Prostate gland (tissue), 2 donors: ENCODE measurements around the gene LDB3. TPM values are rescaled to one million over a fixed set of nuclear protein-coding genes. Genes with fewer than 3 reads are reported as not detected.

Experiments
- DNase-seq: peaks from one replicate; pipeline ENCODE4 v3.0.0-alpha.2; 2019; ENCODE audit warnings: low spot score
- H3K27ac ChIP-seq, 2 donors: fragments of 200-600 bp; sonication (generic); 2 replicates each; pipeline ENCODE4 v1.5.1; 2017 to 2019
- H3K27me3 ChIP-seq: fragments of 200-600 bp; sonication (generic); replicated peaks from 2 replicates; pipeline ENCODE4 v1.5.1; 2019; ENCODE audit not compliant: insufficient read depth
- H3K36me3 ChIP-seq, 2 donors: fragments of 200-600 bp; sonication (generic); 1 replicate in 1 of 2; 2 replicates in 1 of 2; pipeline versions ENCODE4 v1.5.1 to v1.8.1; 2017 to 2019
- H3K4me1 ChIP-seq: fragments of 200-600 bp; sonication (generic); replicated peaks from 2 replicates; pipeline ENCODE4 v1.5.1; 2019
- H3K4me3 ChIP-seq, 2 donors: fragments of 200-600 bp; sonication (generic); 2 replicates each; pipeline ENCODE4 v1.5.1; 2017 to 2019
- H3K9me3 ChIP-seq: fragments of 200-600 bp; sonication (generic); 2 replicates; pipeline ENCODE4 v1.5.1; 2017
- POLR2A ChIP-seq: fragments of 450-650 bp; IDR thresholded peaks from one replicate; pipeline ENCODE4 v1.6.1; 2016; ENCODE audit warnings: antibody characterized with exemption, mild to moderate bottlenecking
- POLR2AphosphoS5 ChIP-seq: sonication (generic); formaldehyde crosslinking; IDR thresholded peaks from one replicate; pipeline ENCODE4 v1.6.1; 2017; ENCODE audit warnings: antibody characterized with exemption
- WGBS: methylation state at CpG from one replicate; pipeline ENCODE4 v1.1.5; 2018; 5-methylcytosine and 5-hydroxymethylcytosine counted together
- intact Hi-C: fragments of 100-400 bp; cut with DNase I; formaldehyde crosslinking; loops from one replicate; pipeline ENCODE4 v1.14.2; 2022
- total RNA-seq, 2 donors: library from RNA; depleted of rRNA; stranded (reverse); fragments of >200 nt; gene quantifications; one replicate each; pipeline ENCODE4 v1.1.0, GENCODE V29; 2016
- TF ChIP-seq, protein P1 (sequence below), 4 experiments: fragments of 200-600 bp in 2 of 4; fragments of 450-650 bp in 2 of 4; sonication (generic) in 2 of 4; IDR thresholded peaks; 1 replicate in 3 of 4; 2 replicates in 1 of 4; pipeline ENCODE4 v1.5.1; 2016 to 2019; ENCODE audit warnings: antibody characterized with exemption in 4 of 4, mild to moderate bottlenecking in 2 of 4, moderate library complexity in 2 of 4

Gene LDB3
- total RNA-seq, 2 donors from 2014 or later = 10.8 to 13.0 TPM

DNA sequence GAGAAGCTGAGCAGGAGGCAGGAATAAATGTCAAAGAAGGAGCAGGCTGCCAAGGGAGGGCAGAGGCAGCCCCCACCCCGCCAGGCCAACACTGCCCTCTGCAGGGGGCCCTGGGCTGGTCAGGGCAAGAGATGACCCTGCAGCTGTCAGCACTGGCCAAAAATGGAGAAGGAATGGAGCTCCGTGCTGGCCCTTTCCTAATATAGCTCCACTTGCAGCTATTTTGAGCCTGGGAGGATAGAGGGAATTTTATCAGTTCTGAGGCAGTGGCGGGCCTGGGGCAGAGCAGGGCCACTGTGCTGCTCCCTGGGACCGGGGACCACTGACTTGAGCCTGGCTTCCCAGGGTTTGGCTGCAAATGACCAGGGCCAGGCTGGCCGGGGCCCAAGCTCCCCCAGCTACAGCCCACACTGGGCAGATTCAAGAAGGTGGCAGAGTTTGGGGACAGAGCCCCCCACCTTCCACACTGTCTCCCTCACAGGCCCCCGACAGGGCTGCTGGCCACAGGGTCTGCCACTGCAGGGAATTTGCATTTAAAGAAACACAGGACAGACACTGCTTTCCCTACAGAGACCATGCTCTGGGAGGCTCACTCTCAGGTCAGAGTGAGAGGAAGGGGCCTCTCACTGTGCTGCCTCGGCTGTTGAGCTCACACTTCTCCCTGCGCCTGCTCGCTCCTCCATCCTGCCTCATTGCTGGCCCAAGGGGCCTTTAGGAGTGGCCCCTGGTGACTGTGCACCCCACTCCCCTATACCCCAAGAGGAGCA, 16.2 kb downstream of the LDB3 start:
- H3K27ac ChIP-seq = peak overlapping the region; percentile 64 to 67
- WGBS = 66% methylated on average over 7 of the region's 9 CpGs
- no peak overlapping the region for H3K4me3 ChIP-seq
- intact Hi-C loops = loop anchor here (5.0 to 10.0 kb wide), 2 partner anchors 213 to 410 kb away; partner anchors contain the start of genes GLUD1 and SHLD2
- no peaks in the 10 kb centered on the region for H3K36me3 ChIP-seq
- H3K9me3 ChIP-seq = no peaks in the 10 kb centered on the region
- no peaks in the 10 kb centered on the region for H3K27me3 ChIP-seq
- DNase-seq = no peak
- H3K4me1 ChIP-seq = no peaks in the 10 kb centered on the region
- TF ChIP-seq, protein P1, sequence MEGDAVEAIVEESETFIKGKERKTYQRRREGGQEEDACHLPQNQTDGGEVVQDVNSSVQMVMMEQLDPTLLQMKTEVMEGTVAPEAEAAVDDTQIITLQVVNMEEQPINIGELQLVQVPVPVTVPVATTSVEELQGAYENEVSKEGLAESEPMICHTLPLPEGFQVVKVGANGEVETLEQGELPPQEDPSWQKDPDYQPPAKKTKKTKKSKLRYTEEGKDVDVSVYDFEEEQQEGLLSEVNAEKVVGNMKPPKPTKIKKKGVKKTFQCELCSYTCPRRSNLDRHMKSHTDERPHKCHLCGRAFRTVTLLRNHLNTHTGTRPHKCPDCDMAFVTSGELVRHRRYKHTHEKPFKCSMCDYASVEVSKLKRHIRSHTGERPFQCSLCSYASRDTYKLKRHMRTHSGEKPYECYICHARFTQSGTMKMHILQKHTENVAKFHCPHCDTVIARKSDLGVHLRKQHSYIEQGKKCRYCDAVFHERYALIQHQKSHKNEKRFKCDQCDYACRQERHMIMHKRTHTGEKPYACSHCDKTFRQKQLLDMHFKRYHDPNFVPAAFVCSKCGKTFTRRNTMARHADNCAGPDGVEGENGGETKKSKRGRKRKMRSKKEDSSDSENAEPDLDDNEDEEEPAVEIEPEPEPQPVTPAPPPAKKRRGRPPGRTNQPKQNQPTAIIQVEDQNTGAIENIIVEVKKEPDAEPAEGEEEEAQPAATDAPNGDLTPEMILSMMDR (IDR thresholded peaks at IDR 0.05) = peak in 3 of 4 experiments; percentile 8 to 44 (median 35)
- TF ChIP-seq POLR2AphosphoS5 (no peak), POLR2A (no peak)

DNA sequence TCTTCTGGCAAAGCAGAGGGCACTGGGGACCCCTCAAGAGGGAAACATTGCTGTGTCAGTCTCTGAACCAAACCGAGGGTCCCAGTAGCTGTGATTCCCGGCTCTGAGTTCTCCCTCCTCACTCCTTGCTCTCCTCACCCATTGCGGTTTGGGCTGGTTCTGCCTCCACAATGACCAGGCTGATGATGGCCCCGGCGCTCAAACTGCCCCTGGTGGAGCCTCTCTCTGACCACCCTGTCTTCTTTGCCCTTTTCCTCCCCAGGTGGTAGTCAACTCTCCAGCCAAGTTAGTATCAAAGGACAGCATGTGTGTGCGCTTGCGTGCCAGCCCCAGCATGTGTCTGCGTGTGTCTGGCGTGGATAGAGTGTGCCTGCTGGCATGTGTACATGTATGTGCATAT, 17.1 kb downstream of the LDB3 start:
- Histone ChIP-seq H3K9me3 (no peaks in the 10 kb centered on the region), H3K4me1 (no peaks in the 10 kb centered on the region), H3K36me3 (no peaks in the 10 kb centered on the region), H3K27ac (peak overlapping the region in 1 of 2 donors; percentile 67), H3K4me3 (no peak overlapping the region), H3K27me3 (no peaks in the 10 kb centered on the region)
- intact Hi-C loops = loop anchor here (5.0 to 10.0 kb wide), 2 partner anchors 212 to 409 kb away; partner anchors contain the start of genes GLUD1 and SHLD2
- TF ChIP-seq POLR2A = no peak
- no peak for TF ChIP-seq POLR2AphosphoS5
- TF ChIP-seq, protein P1 (IDR thresholded peaks at IDR 0.05) = no peak
- WGBS = 93% methylated on average over 9 of the region's 9 CpGs
- DNase-seq = no peak

DNA sequence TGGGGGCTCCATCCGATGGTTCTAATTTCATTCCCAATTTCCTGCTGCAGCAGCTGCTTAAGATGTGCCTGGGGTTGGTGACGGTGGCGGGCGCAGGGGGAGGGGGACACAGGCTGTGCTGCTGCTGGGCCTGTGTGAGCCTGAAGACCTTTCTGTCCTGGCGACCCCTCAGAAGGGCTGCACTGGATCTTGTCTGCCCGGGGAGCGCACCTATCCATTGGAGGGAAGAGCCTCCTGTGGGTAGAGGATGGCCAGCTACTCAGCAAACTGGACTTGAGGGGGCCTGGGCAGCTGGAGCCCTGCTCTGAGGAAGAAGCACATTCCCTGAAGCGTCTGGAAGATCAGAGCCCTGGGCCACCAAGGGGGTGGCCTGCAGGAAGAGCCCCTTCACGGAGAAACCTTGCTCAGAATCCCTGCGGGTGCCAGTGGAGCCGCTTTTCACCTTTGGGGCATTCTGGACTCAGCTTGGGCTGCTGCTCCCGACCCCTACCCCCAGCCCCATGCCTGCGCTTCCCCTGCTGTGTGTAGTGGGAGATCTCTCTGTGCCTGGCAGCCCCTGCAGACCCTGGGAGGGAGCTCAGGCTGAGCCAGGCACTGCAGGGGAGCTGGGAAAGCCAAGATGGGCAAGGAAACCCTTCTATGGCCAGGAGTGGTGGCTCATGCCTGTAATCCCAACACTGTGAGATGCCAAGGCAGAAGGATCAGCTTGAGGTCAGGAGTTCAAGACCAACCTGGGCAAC, 17.8 kb downstream of the LDB3 start:
- DNase-seq = no peak
- no peaks in the 10 kb centered on the region for H3K9me3 ChIP-seq
- TF ChIP-seq, protein P1 (IDR thresholded peaks at IDR 0.05) = no peak
- TF ChIP-seq POLR2AphosphoS5 (no peak), POLR2A (no peak)
- no peaks in the 10 kb centered on the region for H3K4me1 ChIP-seq
- WGBS = 76% methylated on average over 12 of the region's 13 CpGs
- H3K27me3 ChIP-seq = no peaks in the 10 kb centered on the region
- H3K36me3 ChIP-seq = no peaks in the 10 kb centered on the region
- H3K4me3 ChIP-seq = no peak overlapping the region
- no peak overlapping the region for H3K27ac ChIP-seq
- intact Hi-C loops = loop anchor here (5.0 to 10.0 kb wide), 2 partner anchors 211 to 409 kb away; partner anchors contain the start of genes GLUD1 and SHLD2

DNA sequence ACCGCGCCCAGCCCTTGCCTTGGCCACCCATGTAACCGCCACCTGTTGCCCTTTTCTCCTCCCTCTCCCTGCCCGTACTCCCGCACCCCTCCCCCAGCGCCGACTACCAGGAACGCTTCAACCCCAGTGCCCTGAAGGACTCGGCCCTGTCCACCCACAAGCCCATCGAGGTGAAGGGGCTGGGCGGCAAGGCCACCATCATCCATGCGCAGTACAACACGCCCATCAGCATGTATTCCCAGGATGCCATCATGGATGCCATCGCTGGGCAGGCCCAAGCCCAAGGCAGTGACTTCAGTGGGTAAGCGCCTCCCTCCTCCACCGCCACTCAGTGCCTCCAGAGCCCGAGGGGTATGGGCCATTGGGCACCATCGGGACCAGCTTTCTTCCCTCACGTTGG, 18.7 kb downstream of the LDB3 start:
- Histone ChIP-seq H3K4me1 (no peaks in the 10 kb centered on the region), H3K36me3 (no peaks in the 10 kb centered on the region), H3K4me3 (no peak overlapping the region), H3K27me3 (no peaks in the 10 kb centered on the region), H3K9me3 (no peaks in the 10 kb centered on the region), H3K27ac (no peak overlapping the region)
- no peak for DNase-seq
- WGBS = 92% methylated on average over 19 of the region's 19 CpGs
- intact Hi-C loops = loop anchor here (5.0 to 10.0 kb wide), 2 partner anchors 210 to 408 kb away; partner anchors contain the start of genes GLUD1 and SHLD2
- TF ChIP-seq POLR2A = no peak
- TF ChIP-seq, protein P1 (IDR thresholded peaks at IDR 0.05) = no peak
- no peak for TF ChIP-seq POLR2AphosphoS5
